Subcutaneous abdominal adipose tissue (tissue), 5 donors: Measurements from ENCODE around the gene VAPA.
"Not testable (repeated sequence)": the region's sequence is repeated elsewhere in the genome, so short reads cannot be mapped to it uniquely, and the experiment has no call there.

ENCODE experiments used
- H3K27ac ChIP-seq: one replicate; pipeline ENCODE4 v1.7.0; 2013; ENCODE audit warnings: low read depth, mild to moderate bottlenecking, inconsistent platforms, low read length, moderate library complexity
- H3K27me3 ChIP-seq, 5 donors: one replicate each; pipeline ENCODE4 v1.7.0; 2013; ENCODE audit warnings: low read length in 5 of 5, inconsistent platforms in 1 of 5; ENCODE audit not compliant: control insufficient read depth in 5 of 5, insufficient read depth in 4 of 5
- H3K36me3 ChIP-seq, 5 donors: one replicate each; pipeline ENCODE4 v1.7.0; 2013; ENCODE audit warnings: low read length in 5 of 5; ENCODE audit not compliant: control insufficient read depth in 5 of 5, insufficient read depth in 5 of 5
- H3K4me1 ChIP-seq, 5 donors: one replicate each; pipeline ENCODE4 v1.7.0; 2013; ENCODE audit warnings: low read length in 5 of 5, mild to moderate bottlenecking in 3 of 5, moderate library complexity in 1 of 5; ENCODE audit not compliant: control insufficient read depth in 5 of 5, insufficient read depth in 5 of 5
- H3K4me3 ChIP-seq, 5 donors: one replicate each; pipeline ENCODE4 v1.7.0; 2013; ENCODE audit warnings: low read length in 5 of 5, low read depth in 1 of 5
- H3K9ac ChIP-seq, 5 donors: one replicate each; pipeline ENCODE4 v1.7.0; 2013; ENCODE audit warnings: low read length in 5 of 5, mild to moderate bottlenecking in 4 of 5, moderate library complexity in 3 of 5
- H3K9me3 ChIP-seq, 5 donors: one replicate each; pipeline ENCODE4 v1.7.0; 2013; ENCODE audit warnings: low read length in 5 of 5; ENCODE audit not compliant: control insufficient read depth in 5 of 5
- donor health status: healthy.
- donor health status: healthy.
- donor health status: healthy.
- donor health status: healthy.
- donor health status: healthy.

Gene VAPA

GRCh38 chr18:9912285-9912684 is 1.5 kb upstream of the VAPA start:
- H3K36me3 ChIP-seq, H3K9me3 ChIP-seq, H3K4me3 ChIP-seq, H3K27ac ChIP-seq, H3K27me3 ChIP-seq, H3K9ac ChIP-seq: not testable (repeated sequence)
- peaks cover 0 to 28% (median 24%) of the 10 kb centered on the region in 5 donors for H3K4me1 ChIP-seq

GRCh38 chr18:9913151-9913525 is 678 bp upstream of the VAPA start:
- Histone ChIP-seq H3K4me3 (peak overlapping the region; percentile 72 to 99 (median 98)), H3K27me3 (peaks cover 0 to 2% (median 0%) of the 10 kb centered on the region in 5 donors), H3K9ac (peak overlapping the region; percentile 29 to 100 (median 95)), H3K9me3 (no peaks in the 10 kb centered on the region), H3K4me1 (peaks cover 3 to 36% (median 33%) of the 10 kb centered on the region in 5 donors), H3K27ac (peak overlapping the region; percentile 99), H3K36me3 (no peaks in the 10 kb centered on the region)

- no peaks in the 10 kb centered on the region for H3K36me3 ChIP-seq
- H3K4me3 ChIP-seq = peak overlapping the region in 4 of 5 donors; percentile 97 to 99 (median 98)
- no peaks in the 10 kb centered on the region for H3K9me3 ChIP-seq
- no peaks in the 10 kb centered on the region for H3K27me3 ChIP-seq
- H3K27ac ChIP-seq = peak overlapping the region; percentile 99
- H3K9ac ChIP-seq = peak overlapping the region; percentile 44 to 100 (median 95)
- peaks cover 4 to 46% (median 40%) of the 10 kb centered on the region in 5 donors for H3K4me1 ChIP-seq
These were observed 443 bp downstream of the VAPA start for GRCh38 chr18:9914334-9914583.

GRCh38 chr18:9914584-9915290 is 921 bp downstream of the VAPA start:
- H3K27me3 ChIP-seq = no peaks in the 10 kb centered on the region
- no peaks in the 10 kb centered on the region for H3K9me3 ChIP-seq
- H3K27ac ChIP-seq = peak overlapping the region; percentile 96
- H3K4me3 ChIP-seq = peak overlapping the region; percentile 85 to 99 (median 97)
- H3K4me1 ChIP-seq = peaks cover 4 to 51% (median 45%) of the 10 kb centered on the region in 5 donors
- H3K9ac ChIP-seq = peak overlapping the region; percentile 92 to 97 (median 93)
- no peaks in the 10 kb centered on the region for H3K36me3 ChIP-seq

- H3K27me3 ChIP-seq = no peaks in the 10 kb centered on the region
- H3K9me3 ChIP-seq = no peaks in the 10 kb centered on the region
- peak overlapping the region; percentile 85 to 99 (median 97) for H3K4me3 ChIP-seq
- peak overlapping the region; percentile 92 to 97 (median 93) for H3K9ac ChIP-seq
- peaks cover 4 to 55% (median 49%) of the 10 kb centered on the region in 5 donors for H3K4me1 ChIP-seq
- no peaks in the 10 kb centered on the region for H3K36me3 ChIP-seq
- H3K27ac ChIP-seq = peak overlapping the region; percentile 96
These were observed 1.7 kb downstream of the VAPA start for GRCh38 chr18:9915291-9916076.

- Histone ChIP-seq H3K4me3 (peak overlapping the region; percentile 6 to 99 (median 95)), H3K4me1 (peaks cover 4 to 62% (median 55%) of the 10 kb centered on the region in 5 donors), H3K9ac (peak overlapping the region; percentile 35 to 97 (median 92))
These were observed 2.3 kb downstream of the VAPA start for GRCh38 chr18:9916077-9916639.

GRCh38 chr18:9916808-9917207 is 3.0 kb downstream of the VAPA start:
- peaks cover 4 to 62% (median 55%) of the 10 kb centered on the region in 5 donors for H3K4me1 ChIP-seq
- no peak overlapping the region for H3K4me3 ChIP-seq
- no peaks in the 10 kb centered on the region for H3K9me3 ChIP-seq
- no peak overlapping the region for H3K27ac ChIP-seq
- H3K27me3 ChIP-seq = no peaks in the 10 kb centered on the region
- no peak overlapping the region for H3K9ac ChIP-seq
- H3K36me3 ChIP-seq = no peaks in the 10 kb centered on the region

More at GRCh38 chr18:9916077-9916639, 2.3 kb downstream of the VAPA start:
- H3K9me3 ChIP-seq = no peaks in the 10 kb centered on the region
- H3K27me3 ChIP-seq = no peaks in the 10 kb centered on the region
- H3K36me3 ChIP-seq = no peaks in the 10 kb centered on the region
- H3K27ac ChIP-seq = peak overlapping the region; percentile 96

- peak overlapping the region in 1 of 5 donors; percentile 23 for H3K4me3 ChIP-seq
- peak overlapping the region in 1 of 5 donors; percentile 17 for H3K9ac ChIP-seq
- H3K27me3 ChIP-seq = no peaks in the 10 kb centered on the region
- peak overlapping the region; percentile 12 for H3K27ac ChIP-seq
- no peaks in the 10 kb centered on the region for H3K9me3 ChIP-seq
- H3K36me3 ChIP-seq = no peaks in the 10 kb centered on the region
- peaks cover 4 to 65% (median 54%) of the 10 kb centered on the region in 5 donors for H3K4me1 ChIP-seq
These were observed 4.3 kb downstream of the VAPA start for GRCh38 chr18:9918016-9918680.

- no peaks in the 10 kb centered on the region for H3K36me3 ChIP-seq
- no peak overlapping the region for H3K4me3 ChIP-seq
- peaks cover 4 to 72% (median 59%) of the 10 kb centered on the region in 5 donors for H3K4me1 ChIP-seq
- no peaks in the 10 kb centered on the region for H3K27me3 ChIP-seq
- H3K9ac ChIP-seq = no peak overlapping the region
- H3K9me3 ChIP-seq = no peaks in the 10 kb centered on the region
- no peak overlapping the region for H3K27ac ChIP-seq
These were observed 5.9 kb downstream of the VAPA start for GRCh38 chr18:9919564-9920232.
